Middle frontal gyrus (tissue), 1 donor: ENCODE results near the gene ERBB2.

Experiments
- DNase-seq: peaks from one replicate; pipeline ENCODE4 v3.0.0-alpha.2; 2015; ENCODE audit warnings: low spot score; ENCODE audit errors: extremely low spot score

Gene ERBB2

DNA sequence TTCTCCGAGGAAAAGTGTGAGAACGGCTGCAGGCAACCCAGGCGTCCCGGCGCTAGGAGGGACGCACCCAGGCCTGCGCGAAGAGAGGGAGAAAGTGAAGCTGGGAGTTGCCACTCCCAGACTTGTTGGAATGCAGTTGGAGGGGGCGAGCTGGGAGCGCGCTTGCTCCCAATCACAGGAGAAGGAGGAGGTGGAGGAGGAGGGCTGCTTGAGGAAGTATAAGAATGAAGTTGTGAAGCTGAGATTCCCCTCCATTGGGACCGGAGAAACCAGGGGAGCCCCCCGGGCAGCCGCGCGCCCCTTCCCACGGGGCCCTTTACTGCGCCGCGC lies at the start of gene ERBB2:
ERBB2 (plus strand) TSS at position 247 of the 330 bp plus-strand sequence. CDS start 175 bp downstream, outside the sequence.
- no peak for DNase-seq

DNA sequence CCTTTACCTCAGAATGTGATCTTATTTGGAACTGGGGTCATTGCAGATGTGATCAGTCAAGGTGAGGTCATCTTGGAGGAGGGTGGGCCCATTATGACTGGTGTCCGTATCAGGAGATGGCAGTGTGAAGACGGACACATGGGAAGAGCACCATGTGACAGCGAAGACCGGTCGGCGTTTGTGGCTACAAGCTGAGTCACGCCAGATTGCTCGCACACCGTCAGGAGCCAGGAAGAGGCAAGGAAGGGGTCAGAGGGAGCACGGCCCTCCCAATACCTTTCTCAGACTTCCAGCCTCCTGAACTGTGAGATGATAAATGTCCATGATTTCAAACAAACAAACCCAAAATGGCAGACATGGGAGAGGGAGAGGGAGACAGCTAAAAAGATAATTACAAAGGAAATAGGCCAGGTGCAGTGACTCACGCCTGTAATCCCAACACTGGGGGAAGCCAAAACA lies 49.7 kb upstream of the ERBB2 start:
- DNase-seq: no peak

DNA sequence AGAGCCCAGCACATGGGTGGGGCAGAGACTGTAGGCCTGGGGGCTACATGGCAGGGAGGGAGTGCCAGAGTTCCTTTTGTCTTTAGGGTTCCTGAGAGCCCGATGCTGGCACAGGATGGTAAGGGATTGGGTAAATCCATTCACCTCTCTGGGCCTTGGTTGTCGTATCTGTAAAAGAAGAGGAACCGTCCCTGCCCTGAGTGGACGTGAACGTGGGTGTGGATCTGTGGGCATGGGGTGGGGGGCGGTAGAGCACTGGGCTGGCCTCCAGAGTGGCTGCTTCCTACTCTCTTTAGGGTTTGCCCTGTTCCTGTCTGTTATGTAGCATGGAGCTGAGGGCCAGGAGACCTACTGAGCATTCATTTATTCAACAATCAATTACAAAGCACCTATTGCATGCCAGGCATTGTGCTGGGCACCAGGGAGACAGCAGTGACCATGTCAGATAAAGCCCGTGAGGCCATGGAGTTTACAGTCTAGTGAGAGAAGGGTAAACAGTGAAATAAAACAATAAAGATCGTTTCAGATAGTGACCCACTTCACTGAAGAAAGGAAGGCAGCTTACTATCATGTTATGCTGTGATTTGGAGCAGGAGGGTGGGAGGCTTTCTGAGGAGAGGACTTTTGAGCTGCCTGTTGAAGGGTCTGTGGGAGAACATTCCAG lies 47.8 kb upstream of the ERBB2 start:
- DNase-seq: no peak

DNA sequence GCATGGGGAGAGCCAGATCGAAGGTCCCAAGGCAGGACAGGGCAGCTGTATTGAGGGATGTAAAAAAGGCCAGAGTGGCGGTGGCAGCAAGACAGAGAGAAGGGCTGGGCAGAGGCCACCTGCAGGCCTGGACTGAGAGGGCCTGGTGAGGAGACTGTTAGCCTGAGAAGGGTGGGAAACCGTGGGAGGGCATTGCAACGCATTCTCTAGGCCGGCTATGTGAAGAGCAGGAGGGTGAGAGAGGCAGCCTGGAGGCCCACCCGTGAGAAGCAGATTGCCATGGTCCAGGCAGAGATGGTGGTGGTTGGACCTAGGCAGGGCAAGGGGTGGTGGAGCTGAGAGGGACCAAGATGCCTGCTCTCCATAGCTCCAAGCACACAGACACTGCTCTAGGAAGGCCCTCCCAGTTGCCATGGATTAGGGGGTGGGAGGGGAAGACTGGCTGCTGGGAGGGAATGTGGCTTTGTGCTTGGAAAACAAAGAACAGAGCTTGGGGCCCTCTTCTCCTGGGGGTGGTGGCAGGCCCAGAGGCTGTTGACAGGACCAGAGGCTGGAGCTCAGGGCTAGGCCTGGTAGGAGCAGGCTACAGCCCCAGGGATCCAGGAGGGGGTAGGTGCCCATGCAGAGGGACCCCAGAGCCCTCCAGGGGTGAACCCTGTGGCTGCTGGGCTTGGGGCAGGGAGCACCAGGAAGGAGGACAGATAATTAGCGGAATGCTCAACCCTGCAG lies 47.1 kb upstream of the ERBB2 start:
- peak; percentile 40 for DNase-seq

DNA sequence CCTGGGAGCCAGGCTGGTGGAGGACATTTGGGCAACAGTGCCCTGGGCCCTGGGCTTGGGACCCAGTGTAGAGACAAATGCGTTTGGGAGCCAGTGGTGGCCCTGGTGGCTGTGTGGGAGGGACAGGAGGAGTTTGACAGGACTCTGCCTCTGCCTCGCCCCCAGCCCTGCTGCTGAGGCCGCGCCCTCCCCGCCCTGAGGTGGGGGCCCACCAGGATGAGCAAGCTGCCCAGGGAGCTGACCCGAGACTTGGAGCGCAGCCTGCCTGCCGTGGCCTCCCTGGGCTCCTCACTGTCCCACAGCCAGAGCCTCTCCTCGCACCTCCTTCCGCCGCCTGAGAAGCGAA lies 46.6 kb upstream of the ERBB2 start:
- no peak for DNase-seq

DNA sequence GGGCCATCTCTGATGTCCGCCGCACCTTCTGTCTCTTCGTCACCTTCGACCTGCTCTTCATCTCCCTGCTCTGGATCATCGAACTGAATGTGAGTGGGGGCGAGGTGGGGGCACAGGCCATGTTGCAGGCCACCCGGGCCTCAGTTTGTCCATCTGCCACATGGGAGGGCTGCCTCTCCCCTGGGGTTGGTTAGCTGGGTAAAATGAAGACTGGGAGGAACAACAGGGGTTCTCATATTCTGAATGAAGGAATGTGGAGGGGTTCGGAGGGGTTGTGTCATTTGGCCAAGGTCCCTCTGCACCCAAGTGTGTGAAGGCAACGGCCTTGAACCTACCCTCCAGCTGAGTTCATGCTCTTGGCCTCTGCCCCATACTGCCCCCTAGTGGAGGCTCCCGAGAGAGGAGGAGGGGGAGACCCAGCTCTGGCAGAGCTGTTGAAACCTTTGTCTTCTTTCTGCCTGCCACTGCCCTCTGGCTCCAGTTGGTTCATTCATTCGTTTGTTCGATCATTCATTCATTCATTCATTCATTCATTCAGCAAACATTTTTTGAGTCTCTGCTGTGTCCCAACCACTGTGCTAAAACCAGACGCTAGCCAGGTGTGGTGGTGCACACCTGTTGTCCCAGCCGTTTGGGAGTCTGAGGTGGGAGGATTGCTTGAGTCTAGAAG lies 46.1 kb upstream of the ERBB2 start:
- DNase-seq: no peak

DNA sequence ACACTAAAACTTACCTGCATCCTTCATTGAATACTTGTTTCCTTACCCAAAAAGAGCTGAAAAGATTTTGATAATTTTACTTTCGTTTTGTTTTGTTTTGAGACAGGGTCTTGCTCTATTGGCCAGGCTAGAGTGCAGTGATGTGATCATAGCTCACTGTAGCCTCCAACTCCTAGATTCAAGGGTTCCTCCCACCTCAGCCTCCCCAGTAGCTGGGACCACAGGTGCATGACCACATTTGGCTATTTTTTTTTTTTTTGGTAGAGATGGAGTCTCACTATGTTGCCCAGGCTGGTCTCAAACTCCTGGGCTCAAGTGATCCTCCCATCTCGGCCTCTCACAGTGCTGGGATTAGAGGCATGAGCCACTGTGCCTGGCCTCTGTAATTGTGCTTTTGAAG lies 44.8 kb upstream of the ERBB2 start:
- no peak for DNase-seq

DNA sequence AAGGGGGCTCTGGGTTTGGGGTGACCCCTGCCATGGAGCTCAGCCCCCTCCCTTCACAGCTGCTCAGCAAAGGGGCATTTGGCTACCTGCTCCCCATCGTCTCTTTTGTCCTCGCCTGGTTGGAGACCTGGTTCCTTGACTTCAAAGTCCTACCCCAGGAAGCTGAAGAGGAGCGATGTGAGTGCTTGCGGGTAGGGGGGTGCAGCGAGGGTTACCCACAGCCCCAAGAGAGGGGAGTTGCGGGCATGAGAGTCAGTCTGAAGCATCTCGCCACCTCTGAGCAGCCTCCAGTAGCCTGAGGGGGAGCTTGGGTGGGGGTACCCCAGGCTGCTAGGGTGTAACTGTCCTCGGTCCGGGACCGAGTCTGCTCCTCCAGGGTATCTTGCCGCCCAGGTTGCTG lies 41.5 kb upstream of the ERBB2 start:
- DNase-seq: no peak

DNA sequence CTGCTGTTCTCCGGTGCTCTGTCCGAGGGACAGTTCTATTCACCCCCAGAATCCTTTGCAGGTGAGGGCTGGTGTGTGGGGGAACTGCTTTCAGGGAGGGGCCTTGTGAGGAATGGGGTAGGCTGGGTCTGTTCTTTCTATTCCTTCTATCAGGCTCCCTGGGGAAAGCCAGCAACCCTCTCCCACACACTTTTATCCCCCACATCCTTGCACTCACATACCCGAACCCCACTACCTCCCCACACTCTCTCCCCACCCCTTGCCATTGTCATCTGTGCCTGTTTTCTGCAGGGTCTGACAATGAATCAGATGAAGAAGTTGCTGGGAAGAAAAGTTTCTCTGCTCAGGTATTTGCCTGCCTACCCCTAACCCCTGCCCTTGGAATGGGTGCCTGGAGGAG lies 41.1 kb upstream of the ERBB2 start:
- no peak for DNase-seq

DNA sequence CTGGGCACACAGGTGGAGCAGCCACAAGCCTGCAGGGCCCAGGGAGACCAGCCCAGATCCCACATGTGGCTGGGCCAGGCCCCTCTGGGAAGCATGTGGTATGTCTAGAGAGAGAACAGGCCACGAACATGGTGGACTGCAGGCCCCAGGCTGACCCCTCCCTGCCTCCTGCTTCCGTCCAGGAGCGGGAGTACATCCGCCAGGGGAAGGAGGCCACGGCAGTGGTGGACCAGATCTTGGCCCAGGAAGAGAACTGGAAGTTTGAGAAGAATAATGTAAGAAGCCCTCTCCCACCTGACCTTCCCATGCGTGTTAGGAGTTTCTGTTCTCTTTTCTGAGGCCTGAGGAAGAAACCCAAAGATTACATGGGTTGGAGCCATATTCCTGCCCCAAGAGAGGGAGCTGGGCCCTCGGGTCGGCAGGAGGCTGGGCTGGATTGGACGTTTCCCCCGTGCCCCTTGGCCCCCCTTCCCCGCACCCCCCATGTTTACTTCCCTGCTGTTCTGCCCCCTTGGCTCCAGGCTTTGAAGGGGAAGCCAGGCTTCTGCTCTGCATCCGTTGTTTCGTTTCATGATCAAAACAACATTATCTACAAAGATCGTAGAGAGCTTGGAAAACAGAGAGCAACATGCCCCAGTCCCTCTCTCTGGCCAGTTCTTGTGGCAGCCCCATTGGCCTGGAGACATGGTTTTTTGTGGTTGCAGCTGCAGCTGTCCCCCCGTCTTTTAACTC lies 40.4 kb upstream of the ERBB2 start:
- no peak for DNase-seq

DNA sequence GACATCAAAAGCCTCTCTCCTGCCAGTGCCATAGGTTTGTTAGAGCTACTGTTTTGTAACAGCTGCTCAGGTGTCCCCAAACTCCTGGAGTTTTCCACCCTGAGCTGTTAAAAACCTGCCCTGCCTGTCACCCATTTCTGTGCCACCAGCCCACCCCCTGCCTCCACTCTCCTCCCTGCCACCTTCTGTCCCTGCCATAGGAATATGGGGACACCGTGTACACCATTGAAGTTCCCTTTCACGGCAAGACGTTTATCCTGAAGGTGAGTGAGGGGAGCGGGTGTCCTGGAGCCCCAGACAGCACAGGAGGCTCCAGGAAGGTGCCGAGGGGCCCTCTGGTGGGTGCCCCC lies 39.9 kb upstream of the ERBB2 start:
- DNase-seq: no peak

DNA sequence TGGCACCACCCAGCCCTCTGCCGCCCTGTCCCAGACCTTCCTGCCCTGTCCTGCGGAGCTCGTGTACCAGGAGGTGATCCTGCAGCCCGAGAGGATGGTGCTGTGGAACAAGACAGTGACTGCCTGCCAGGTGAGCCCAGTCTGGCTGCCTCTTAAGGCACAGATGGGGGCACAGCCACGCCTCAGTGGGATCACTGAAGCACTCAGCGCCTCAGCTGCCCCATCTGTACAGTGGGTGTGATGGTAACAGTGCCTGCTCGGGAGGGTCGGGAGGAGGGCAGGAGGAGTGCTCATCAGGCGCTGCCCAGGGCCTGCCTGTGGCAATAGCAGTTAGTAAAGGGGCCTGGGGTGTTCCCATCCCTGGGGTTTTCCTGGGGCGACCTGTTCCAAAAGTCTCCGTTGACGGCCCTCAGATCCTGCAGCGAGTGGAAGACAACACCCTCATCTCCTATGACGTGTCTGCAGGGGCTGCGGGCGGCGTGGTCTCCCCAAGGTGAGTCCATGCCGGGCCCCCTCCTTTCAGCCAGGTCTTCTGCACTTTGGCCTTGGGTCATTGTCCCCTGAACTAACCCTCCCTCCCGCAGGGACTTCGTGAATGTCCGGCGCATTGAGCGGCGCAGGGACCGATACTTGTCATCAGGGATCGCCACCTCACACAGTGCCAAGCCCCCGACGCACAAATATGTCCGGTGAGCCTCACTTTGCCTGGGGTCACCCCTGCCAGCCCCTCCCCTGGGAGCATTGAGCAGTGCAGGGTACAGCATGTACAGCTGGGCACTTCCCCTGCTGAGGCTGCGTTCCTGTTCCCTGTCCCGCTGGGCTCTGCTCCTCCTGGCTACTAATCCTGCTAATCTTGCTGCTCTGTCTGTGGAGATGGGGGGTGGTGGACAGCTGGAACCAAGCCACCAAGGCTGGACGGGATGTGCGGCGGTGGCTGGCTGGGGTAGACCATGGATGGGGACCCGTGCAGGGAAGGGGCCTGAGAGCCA lies 39.2 kb upstream of the ERBB2 start:
- DNase-seq: no peak

DNA sequence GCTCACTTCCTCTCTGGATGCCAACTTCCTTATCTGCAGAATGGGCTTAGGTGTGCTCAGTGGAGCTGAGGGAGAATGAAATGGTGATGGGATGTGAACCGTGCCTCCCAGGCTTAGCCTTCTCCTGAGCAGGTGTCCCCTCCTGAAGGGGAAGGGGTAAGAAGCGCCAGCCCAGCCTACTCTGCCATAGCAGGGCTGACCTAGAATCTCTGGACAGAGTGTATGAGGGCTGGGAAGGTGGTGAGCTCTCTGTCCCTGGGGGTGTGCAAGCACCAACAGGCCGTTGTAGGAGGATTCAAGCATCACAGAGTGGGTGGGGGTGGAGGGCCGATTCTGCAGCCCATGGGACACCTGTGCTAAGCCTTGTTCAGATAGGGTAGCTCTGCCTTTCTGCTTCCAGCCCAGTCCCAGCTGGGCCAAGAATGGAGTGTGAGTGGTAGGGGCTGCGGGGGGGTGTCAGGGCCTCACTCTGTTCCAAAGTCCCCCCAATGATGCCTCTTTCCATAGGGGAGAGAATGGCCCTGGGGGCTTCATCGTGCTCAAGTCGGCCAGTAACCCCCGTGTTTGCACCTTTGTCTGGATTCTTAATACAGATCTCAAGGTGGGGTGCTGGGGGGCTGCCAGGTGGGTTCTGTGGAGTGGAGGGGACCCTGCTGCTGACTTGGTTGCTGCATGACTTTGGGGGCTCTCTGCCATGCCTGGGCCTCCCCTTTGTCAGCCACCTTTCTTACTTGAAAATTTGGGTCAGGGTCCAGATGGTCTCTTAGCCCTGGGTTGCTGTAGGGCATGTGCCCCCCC lies 37.9 kb upstream of the ERBB2 start:
- no peak for DNase-seq

DNA sequence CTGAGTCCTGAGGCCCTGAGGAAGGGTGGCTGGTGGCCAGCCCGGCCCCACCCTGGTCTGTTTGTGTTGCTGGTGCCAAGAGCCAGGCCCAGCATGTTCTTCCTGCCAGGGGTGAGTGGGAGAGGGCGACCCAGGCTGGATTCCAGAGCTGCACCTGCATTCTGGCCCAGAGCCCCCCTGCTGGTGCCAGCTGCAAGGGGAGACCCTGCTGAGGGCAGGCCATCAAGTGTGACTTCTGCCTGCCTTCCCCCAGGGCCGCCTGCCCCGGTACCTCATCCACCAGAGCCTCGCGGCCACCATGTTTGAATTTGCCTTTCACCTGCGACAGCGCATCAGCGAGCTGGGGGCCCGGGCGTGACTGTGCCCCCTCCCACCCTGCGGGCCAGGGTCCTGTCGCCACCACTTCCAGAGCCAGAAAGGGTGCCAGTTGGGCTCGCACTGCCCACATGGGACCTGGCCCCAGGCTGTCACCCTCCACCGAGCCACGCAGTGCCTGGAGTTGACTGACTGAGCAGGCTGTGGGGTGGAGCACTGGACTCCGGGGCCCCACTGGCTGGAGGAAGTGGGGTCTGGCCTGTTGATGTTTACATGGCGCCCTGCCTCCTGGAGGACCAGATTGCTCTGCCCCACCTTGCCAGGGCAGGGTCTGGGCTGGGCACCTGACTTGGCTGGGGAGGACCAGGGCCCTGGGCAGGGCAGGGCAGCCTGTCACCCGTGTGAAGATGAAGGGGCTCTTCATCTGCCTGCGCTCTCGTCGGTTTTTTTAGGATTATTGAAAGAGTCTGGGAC lies 37.1 kb upstream of the ERBB2 start:
- no peak for DNase-seq

DNA sequence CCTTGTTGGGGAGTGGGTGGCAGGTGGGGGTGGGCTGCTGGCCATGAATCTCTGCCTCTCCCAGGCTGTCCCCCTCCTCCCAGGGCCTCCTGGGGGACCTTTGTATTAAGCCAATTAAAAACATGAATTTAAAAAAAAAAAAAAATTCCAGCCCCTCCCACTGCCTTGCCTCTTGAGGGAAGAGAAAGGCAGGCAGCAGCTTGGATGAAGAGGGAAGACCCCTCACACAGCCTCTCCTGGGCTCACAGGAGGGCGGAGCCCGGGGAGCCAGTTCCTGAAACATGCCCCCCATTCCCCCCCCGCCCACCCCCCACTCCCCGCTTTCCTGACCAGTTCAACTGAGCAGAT lies 36.5 kb upstream of the ERBB2 start:
- DNase-seq: no peak

DNA sequence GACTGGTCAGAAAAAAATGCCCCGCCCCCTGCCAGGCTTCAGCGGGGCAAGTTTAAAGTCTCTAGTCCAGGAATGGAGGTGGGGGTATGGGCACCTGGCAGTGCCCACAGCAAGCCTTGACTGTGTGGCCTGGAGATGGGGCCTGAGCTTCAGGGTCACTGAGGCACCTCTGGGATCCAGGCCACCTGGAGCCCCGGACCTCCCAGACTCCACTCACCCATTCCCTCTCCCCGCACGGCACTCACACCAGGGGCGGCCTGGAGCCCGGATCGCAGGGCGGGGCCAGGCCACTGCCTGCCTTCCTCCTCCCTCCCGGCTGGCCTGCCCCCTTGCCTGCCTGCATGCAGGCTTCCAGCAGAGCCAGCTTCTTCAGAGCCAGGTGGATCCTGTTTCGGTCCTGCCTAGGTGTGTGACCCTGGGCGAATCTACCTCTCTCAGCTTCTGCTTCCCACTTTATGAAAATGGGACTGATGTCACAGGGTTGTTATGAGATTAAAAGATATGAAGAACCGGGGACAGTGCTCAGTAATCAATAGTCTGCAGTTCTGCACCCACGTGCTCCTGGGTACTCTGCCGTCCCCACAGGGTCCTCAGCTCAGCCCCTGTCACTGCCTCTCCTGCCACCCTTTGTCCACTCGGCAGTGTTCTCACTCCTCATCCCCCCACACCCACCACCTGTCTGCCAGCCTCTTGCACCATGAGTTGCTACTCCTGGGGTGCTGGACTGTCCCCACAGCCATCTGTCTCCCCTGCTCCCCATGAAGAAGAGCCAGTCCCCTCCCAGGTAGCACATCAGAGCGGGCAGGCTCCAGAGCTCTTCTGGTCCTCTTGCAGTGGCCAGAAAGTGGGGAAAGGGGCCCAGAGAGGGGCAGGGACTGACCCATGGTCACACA lies 35.9 kb upstream of the ERBB2 start:
- DNase-seq: no peak

DNA sequence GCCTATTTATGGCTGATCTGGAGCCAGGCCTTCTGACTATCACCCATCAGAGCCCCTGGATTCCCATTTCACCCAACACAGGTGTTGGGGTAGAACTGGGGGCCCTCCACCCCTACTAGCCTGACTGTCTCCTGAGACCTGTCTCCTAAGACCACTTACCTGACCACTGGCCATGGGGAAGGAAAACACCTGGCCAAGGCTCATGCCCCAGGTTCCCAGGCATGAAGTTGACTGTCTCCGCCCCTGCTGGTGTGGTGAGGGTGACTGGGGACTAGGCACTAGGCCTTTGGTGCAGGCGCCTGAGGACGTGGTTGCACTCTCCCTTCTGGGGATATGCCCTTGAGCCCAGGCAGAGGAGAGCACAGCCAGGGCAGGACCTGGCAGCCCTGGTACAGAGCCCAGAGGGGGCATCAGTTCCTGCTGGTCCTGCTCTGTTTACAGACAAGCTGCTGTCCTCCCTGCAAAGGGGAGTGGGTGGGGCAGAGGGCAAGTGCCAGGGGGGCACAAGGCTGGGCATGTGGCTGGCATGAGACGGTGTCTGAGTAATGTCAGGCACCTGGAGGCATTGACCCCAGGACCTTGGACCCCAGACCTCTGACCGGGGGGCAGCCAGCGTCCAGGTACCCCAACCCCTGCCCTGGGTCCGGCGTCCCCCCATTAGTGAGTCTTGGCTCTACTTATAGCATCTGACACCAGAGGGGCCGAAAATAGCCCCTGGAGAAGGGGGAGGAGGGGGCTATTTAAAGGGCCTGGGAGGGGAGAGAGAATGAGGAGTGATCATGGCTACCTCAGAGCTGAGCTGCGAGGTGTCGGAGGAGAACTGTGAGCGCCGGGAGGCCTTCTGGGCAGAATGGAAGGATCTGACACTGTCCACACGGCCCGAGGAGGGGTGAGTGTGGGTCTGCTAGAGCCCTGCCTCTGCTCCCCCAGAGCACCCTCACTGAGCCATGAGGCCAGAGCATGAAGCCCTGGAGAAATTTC lies 35.0 kb upstream of the ERBB2 start, which contains the start of gene TCAP:
TCAP (plus strand) TSS at position 769 of the 981 bp plus-strand sequence; CDS start at position 780, 11 bp downstream.
- no peak for DNase-seq
